ENCODE data around the gene AOC2.

DNA sequence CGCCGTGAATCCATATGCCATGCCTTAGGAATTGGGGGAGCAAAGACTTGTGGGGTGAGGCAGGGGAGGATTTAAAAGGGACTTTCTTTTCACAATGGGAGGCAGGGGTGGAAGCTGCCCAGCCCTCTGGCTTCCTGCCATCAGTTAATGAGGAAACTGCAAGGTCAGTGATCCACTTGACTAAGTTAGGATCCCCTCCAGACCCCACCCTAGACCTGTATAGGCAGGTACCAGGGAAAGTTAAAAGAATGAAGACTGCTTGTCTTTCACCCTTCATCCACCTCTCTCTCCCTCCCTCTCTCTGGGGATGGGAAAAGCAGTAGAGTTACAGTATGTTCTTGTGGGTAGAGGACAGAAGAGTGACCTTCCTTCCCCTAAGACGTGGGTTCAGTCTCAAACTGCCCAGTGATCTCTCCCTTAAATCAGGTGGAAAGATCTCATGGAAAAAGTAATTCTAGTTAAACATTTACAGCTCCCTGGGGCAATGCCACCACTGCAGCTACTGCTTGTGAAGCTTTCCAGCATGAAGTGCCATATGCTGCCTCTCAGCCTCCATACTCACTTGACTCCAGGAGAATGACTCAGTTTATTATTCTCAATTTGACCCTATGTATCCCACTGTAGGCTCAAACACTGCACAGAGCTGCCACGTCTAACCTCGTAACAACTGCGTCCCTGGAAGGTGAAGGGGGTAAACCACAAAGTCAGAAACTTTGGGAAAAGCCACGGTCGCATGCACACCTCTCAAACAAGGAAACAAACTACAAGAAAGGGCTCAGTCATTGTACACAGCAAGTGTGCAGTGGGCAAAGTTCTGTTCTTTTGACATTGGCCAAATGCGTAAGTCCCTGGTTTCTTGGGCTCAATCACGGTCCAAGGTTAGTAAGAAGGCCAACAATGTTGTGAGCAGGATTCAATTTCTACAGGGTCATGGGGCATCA, 47.0 kb upstream of the AOC2 start:
- TF ChIP-seq GATA2 (IDR thresholded peaks at IDR 0.05; ENCODE audit: low read depth, low read length) = no peak
- TF ChIP-seq GATA3 (IDR thresholded peaks at IDR 0.05; ENCODE audit: low read depth, low read length) = no peak

All from SH-SY5Y (cell line).